ENCODE results near the gene ASAP2.

GRCh38 chr2:9385841-9386240 lies 179.2 kb downstream of the ASAP2 start:
- TF ChIP-seq, protein P1, sequence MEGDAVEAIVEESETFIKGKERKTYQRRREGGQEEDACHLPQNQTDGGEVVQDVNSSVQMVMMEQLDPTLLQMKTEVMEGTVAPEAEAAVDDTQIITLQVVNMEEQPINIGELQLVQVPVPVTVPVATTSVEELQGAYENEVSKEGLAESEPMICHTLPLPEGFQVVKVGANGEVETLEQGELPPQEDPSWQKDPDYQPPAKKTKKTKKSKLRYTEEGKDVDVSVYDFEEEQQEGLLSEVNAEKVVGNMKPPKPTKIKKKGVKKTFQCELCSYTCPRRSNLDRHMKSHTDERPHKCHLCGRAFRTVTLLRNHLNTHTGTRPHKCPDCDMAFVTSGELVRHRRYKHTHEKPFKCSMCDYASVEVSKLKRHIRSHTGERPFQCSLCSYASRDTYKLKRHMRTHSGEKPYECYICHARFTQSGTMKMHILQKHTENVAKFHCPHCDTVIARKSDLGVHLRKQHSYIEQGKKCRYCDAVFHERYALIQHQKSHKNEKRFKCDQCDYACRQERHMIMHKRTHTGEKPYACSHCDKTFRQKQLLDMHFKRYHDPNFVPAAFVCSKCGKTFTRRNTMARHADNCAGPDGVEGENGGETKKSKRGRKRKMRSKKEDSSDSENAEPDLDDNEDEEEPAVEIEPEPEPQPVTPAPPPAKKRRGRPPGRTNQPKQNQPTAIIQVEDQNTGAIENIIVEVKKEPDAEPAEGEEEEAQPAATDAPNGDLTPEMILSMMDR (conservative IDR thresholded peaks at IDR 0.05; ENCODE audit: low read length): no peak
- no peak for TF ChIP-seq EZH2phosphoT487 (IDR thresholded peaks at IDR 0.05; ENCODE audit: borderline replicate concordance)
